Hair follicle dermal papilla cell (primary cell): ENCODE results near the gene ETFA. TPM values are rescaled to one million over a fixed set of nuclear protein-coding genes. Genes with fewer than 3 reads are reported as not detected.

Experiments
- total RNA-seq: library from RNA; depleted of rRNA; stranded (reverse); fragments of >200 nt; gene quantifications from 2 replicates; pipeline ENCODE4 v1.2.3, GENCODE V29; 2012

ETFA gene
- 78.7 and 80.6 TPM in 2 replicates for total RNA-seq

DNA sequence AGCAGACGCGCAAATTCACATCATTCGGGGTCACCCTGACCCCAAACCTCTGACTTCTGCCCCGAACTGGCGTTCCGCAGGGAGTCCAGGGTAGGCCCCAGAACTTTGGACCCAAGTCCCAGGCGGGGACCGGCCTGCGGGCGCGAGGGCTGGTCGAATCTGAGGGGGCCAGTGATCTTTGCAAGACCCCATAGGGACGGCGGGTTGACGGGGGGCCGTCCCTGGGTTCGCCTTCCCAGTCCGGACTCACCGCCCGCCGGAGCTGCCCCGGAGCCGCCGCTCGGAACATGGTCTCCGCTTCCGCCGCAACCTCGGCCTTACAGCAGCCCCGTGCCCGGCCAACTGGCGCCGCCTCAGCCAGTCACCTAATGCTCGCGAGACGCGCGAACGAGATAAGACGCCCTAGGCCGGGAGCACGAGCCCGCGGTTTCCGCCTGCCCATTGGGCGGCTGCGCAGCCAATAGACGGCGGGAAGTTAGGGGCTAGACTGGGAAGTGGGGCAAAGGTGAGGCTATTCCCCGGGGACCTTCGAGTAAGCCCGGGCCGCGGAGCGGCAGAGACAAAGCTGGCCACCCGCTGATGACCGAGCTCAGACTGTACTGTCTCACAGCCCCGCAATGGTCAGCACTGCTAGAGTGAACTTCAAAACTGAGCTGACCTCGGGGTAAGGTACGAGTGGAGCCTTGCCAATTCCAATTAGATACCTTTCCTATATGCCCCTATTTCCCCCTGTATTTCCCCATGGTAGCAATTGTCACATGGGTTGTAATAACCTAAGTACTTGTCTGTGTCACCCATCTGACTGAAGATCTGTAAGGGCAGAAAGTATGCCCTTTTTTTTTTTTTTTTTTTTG is at the start of gene ETFA:
Gene ETFA (minus strand): TSS at position 370 of the 854 bp plus-strand sequence. CDS start 81 bp downstream, at position 289.

GRCh38 chr15:76336254-76337058 is 25.2 kb upstream of the ETFA start, which contains the start of gene ISL2:
Gene ISL2 (plus strand): TSS chr15:76336773. CDS start chr15:76336884, 111 bp downstream.

Other genes with a start within 250 kb of the ETFA start
- 0.12 TPM in 1 of 2 replicates, not detected in the other for gene ISL2, start 25.3 kb upstream of the ETFA start, total RNA-seq